ENCODE measurements around the gene LY6G5C. TPM values are rescaled to one million over a fixed set of nuclear protein-coding genes. Genes with fewer than 3 reads are reported as not detected.
"Not testable (repeated sequence)": the region's sequence is repeated elsewhere in the genome, so short reads cannot be mapped to it uniquely, and the experiment has no call there.

The LY6G5C gene
- total RNA-seq, 1 donor from 2014 or later, result 2.7 TPM

DNA sequence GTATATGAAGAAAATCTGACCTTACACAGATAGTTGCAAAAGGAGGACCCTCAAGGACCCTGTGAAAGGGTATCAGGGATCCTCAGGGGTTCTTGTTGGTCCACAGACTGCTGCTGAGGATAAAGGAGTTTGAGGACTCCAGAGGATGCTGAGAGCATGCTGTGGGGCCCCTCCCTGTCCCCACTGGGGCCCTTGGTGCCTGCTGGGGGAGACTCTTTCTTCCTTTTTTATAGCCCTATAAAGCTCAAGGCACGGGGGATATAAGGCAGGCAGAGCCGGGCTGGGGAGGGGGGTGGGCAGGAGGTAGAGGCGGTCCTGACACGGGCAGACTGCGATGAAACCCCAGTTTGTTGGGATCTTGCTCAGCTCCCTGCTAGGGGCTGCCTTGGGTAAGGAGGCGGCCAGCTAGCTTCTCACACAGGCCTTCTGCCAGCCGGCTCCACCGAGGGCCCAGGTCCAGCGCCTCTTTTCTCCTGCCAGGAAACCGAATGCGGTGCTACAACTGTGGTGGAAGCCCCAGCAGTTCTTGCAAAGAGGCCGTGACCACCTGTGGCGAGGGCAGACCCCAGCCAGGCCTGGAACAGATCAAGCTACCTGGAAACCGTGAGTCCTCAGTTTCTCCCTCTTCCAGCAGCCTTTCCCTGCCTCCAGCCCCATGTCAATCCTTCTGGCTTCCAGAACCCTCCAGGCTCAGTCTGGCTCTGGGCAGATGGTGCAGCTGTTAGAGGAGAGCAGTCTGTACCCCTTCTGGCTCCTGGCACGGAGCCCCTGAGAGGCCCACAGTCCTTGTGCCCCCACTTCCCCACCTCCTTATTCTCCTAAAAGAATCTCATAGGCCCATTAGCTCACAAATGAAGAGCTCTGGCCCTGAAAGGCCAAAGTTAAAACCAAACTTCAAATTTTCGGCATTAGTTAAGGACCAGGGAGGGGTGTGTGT is 34.4 kb upstream of the LY6G5C start, which contains the start of gene LY6G6D:
Gene LY6G6D, plus strand, starts transcription at position 327 of the 937 bp plus-strand sequence. Its CDS starts 8 bp downstream, at position 335.
- no peak for DNase-seq (ENCODE audit: low read depth)

DNA sequence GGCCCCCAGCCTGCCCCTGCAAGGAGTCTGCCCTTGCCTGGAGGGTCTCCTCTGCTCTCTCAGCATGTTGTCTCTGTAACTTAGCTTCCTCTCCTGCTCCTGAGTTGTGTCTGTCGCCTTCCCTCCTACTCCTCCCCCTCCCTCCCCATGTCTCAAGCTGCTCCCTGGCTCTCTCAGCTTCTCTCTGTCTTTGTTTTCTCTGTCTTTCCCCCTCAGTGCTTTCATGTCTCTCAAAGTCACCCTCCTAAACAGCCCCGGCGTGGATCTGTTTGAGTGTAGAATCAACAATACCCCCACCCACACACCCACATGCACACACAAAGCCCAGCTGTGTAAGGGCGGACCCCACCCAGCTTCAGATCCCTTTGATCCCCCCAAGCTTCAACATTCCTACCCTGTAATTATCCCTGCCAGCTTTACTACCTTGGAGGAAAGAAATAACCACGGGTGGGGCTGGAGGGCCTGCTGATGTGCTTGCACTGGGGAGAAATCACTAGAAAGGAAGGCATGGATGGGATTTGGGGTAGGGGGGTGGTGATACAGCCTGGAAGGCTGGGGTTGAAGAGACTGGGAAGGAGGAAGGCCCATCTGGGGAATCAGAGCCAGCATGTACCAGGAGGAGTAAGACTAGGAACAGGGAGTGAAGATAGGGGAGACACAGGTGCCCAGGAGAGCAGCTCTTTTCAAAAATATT is 33.3 kb upstream of the LY6G5C start:
- no peak for DNase-seq (ENCODE audit: low read depth)

DNA sequence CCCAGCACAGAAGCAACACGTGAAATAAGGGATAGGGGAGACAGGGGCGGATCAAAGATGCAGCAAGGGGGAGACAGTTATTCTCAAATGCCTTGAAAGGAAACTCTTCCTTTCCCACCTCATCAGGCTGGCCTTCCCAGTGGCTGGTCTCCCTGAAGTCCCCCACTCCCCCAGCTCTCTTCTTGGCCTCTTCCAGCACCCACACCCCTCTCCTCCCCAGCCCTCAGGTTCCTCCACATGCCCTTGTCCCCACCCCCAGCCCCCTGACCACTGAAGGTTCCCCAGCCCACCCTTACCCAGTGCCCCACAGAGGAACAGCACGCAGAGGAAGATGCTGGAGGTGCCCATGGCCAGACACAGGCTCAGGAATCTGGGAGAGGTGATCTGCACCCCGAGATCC is 32.6 kb upstream of the LY6G5C start:
- DNase-seq (ENCODE audit: low read depth), result no peak

DNA sequence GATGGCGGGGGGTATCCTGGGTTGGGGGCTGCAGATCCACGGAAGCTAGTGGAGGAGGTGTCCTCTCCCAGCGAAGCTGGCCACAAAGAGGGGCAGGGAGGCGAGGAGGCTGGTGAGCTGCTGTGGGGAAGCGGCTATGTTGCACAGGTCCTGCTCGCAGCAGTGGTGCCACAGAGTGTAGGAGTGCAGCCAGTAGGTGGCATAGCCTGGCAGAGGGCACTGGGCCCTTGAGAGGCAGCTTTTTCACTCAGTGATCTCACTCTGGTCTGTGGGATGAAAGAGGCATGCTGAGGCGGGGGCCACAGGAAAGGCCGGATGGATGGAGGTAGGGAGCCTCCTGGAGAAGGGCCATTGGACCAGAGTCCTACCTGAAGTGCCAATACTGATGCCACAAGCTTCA is 31.4 kb upstream of the LY6G5C start:
- DNase-seq (ENCODE audit: low read depth), result peak; percentile 8

DNA sequence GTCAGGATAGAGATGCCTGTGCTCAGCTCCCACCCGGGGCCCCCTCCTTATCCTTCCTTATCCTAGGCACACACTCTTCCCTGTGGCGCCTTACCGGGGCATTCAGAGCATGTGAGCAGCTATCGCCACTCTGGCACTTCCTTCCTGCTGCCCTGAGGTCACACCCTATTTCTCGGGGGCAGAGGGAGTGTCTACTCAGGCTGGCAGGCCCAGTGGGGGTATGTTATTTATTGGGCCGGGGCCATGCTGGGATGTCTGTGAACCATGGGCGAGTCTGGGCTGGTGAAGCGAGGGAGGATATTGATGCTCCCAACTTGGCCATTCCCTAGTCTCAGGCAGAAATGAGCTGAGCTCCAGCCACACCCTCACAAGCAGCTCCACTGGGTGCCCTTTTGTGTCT is 30.4 kb upstream of the LY6G5C start:
- DNase-seq (ENCODE audit: low read depth), result no peak

DNA sequence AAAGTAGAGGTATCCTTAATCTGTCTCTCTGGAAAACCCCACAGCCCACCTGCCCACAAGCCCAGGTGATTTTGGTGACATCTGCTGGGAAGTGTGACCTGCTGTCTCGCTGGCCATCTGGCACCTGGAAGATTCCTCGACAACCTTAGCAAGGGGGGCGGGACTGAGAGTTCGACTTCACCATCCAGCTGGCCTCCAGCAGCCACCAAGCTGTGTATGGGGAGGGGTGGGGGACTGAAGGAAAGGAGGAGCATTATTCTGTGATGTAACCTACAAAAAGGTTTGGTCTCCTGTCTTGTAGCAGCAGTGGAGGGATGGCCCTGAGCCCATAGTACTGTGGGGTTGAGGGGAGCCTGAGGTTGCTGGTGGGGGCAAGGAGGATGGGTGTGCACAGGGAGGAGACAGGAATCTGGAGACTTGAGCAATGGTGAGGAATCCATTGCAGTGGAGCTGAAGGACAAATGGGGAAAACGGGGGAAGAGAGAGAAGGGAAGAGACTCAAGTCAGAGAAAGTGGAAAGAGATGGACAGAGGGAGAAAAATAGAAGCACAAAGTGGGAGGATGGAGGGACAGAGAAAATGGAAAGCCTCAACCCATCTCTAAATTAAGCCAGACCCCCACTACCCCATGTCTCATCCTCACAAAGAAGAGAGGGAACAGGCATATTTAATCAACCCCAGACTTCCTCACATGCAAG is 29.8 kb upstream of the LY6G5C start:
- no peak for DNase-seq (ENCODE audit: low read depth)

DNA sequence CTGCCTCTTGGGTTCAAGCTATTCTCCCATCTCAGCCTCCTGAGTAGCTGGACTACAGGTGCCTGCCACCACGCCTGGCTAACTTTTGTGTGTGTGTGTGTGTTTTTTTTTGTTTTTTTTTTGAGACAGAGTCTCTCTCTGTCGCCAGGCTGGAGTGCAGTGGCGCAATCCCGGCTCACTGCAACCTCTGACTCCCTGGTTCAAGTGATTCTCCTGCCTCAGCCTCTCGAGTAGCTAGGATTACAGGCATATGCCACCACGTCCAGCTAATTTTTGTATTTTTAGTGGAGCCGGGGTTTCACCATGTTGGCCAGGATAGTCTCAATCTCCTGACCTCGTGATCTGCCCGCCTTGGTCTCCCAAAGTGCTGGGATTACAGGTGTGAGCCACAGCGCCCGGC is 28.3 kb upstream of the LY6G5C start:
- DNase-seq (ENCODE audit: low read depth), result not testable (repeated sequence)

DNA sequence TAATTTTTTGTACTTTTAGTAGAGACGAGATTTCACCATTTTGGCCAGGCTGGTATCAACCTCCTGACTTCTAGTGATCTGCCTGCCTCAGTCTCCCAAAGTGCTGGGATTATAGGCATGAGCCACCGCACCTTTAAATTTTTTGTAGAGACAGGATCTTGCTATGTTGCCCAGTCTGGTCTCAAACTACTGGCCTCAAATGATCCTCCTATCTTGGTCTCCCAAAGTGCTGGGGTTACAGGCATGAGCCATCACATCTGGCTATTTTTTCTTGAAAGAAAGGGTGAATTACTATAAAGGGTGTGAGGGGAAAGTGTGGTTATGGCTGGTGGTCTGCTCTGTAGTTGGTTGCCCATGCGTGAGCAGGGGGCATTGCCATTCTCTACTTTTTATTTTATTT is 27.4 kb upstream of the LY6G5C start:
- no peak for DNase-seq (ENCODE audit: low read depth)

DNA sequence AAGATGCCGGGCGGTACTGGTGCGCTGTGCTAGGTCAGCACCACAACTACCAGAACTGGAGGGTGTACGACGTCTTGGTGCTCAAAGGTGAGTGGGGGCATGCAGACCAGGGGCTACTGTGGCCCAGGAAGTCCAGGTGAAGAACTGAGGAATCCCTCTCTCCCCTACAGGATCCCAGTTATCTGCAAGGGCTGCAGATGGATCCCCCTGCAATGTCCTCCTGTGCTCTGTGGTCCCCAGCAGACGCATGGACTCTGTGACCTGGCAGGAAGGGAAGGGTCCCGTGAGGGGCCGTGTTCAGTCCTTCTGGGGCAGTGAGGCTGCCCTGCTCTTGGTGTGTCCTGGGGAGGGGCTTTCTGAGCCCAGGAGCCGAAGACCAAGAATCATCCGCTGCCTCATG is 26.8 kb upstream of the LY6G5C start:
- no peak for DNase-seq (ENCODE audit: low read depth)

DNA sequence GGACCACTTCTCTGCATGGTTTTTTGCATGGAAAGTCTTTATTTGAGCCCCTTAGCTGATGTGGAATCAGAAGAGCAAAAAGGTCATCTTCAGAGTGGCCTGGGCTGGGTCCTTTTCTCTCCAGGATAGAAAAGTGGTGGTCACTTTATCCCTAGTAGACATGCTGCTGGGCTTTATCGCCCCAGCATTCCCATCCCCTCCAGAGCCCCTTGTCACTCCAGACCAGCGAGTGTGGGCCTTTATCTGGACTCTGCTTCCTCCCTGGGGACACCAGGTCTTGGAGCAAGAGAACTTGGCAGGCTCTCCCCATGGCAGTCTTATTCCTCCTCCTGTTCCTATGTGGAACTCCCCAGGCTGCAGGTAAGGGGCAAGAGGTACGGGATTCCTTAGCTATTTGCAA is 25.7 kb upstream of the LY6G5C start, which contains the start of gene LY6G6F:
Gene LY6G6F, plus strand, starts transcription at position 268 of the 400 bp plus-strand sequence. Its CDS starts 41 bp downstream, at position 309.
- DNase-seq (ENCODE audit: low read depth), result no peak

DNA sequence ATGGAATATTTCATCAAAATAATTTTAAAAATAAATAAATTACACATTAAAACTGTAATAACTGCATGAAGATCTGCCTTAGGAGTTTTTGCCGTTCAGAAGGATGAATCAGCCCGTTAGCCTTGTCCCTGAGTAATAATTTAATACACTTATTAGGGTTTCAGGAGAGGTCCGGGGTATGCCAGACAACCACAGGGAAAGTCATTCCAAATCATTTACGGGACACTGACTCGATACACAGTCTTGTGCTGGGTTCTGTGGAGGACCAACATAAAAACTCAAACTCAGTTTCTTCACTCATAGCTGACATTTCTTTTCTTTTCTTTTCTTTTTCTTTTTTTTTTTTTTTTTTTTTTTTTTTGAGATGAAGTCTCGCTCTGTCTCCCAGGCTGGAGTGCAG is 25.1 kb upstream of the LY6G5C start:
- no peak for DNase-seq (ENCODE audit: low read depth)

DNA sequence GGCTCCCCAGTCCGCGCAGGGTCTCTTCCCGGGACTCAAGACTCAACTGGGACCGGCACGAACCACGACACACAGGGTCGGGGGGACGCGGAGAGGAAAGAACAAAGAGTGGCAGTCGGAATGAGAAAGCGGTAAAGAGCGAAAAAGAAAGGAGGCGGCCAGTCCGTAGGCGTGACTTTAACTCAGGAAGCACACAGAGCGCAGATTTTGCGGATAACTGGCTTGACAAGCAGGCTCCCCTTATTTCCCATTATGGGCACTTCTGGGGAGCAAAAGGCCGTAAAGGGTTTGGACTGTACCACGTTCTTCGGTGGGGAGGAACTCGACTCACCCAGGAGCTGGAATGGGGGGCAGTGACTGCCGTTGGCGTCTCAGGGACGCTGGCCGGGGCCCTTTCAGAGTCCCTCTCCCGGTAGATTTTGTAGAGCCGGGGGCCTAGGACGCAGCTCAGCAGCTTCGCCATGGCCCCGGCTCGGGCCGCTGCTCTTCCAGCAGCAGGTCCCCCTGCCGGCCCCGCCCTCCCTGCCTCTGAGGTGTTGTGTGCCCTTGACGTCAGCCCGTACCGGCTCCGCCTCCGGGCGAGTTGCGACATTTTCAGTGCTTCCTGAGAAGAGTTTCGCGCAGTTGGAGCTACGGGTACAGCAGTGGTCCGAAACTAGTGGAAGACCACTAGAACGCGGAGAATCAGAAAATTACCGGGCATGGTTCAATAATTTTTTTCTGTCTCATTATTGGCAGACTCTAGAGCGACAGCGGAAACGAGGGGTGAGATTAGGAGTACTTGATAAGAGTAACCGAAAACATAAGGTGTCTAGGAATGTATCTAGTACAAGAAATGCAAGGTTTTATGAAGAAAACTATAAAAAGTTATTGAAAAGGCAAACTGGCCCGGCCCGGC is 22.2 kb upstream of the LY6G5C start, which contains the start of gene ABHD16A:
Gene ABHD16A, minus strand, starts transcription at position 506 of the 898 bp plus-strand sequence. Its CDS starts 43 bp downstream, at position 463.
- peak; percentile 98 for DNase-seq (ENCODE audit: low read depth)

DNA sequence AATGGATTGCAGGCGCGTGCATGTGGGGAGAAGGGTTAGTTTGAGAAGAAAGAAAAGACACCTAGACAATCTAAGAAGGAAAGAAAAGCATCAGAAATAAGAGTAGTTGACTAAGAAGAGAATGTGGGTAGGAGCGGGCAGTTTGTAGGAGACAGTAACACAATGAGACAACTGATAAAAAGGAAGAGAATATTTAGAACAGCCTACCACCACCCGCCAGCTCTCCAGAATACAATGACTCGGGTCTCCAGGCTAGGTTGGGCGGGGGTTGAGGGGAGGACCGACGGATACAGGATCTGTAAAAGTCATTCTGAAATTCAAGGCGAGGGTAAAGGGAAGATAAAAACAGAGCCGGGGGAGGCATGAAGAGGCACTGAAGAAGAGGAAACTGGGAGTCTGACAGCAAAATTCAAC is 21.5 kb upstream of the LY6G5C start:
- DNase-seq (ENCODE audit: low read depth), result no peak

DNA sequence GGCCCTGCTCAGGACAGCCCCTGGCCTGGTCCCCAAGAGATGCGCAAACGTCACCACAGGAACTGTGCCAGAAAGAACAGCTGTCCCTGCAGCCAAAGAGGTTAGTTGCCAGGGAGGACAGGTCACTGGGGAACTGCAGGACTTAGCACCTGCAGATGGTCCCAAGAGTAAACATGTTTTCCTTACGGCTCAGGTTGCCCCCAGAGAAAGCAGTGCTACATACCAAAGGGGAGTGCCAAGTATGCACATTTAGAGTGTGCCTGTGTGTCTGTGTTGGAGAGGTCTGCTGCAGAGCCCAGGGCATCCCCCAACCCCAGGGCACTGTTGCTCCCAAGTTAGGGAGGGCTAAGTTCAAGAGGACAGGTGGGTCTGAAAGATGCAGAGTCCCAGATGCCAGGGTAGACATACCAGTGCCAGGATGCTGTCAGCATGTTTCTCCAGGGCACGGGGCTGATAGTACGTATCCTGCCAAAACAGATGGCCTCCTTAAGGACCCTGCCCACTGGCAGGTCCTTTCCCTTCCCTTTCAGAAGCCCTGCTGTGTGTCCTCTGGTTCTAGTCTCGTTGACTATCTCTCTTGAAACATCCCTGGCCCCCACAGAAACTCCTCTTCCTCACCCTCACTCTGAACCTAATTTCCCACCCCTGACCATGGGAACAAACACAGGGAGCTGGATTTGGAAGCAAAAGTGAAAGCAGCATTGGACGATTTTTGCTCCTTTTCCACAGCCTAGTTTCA is 21.0 kb upstream of the LY6G5C start:
- DNase-seq (ENCODE audit: low read depth), result peak; percentile 83

DNA sequence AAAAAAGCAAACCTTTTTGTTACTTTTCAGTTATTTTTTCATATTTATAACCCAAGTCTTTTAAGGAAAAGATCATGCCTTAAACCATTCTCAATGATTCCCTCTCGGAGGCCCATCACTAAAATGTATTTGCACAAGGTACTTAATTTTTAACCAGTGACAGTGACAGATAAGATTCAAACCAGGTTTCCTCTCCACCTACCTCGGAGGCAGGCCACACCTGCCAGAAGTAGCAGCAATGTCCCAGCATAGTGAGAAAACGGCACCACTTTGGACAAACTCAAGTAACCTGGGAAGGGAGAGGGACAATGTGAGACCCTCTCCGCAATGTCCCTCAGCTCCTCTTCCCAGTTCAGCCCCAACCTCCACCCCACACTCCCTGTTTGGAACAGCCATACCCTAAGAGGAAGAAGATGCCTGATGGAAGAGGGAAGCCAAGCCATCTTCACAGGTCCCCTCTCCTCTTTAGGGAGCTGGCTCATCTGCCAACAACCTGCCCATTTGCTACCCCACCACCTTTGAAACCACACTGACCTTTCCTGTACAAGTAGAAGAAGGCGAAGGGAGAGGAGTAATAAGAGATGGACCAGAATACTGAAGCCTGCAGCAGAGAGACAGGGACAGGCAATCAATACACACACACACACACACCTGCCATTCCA is 20.0 kb upstream of the LY6G5C start:
- DNase-seq (ENCODE audit: low read depth), result no peak

DNA sequence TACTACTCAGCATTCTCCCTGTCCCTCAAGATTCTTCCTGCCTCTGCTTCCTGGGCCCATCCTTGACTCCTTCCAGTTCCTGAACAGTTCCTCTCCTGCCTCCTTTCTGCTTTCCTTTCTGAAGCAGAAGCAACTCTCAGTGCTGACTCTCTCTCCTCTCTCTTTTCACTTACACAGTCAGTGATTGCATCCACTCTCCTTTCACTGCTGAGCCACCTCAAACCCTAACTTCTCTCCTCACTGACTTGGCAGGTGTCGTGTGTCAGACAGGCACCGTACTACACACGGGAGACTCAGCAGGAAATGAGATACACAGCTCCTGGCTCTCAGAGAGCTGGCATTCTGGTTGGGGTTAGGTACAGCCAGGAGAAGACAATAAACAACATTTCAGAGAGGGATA is 16.7 kb upstream of the LY6G5C start:
- DNase-seq (ENCODE audit: low read depth), result no peak

DNA sequence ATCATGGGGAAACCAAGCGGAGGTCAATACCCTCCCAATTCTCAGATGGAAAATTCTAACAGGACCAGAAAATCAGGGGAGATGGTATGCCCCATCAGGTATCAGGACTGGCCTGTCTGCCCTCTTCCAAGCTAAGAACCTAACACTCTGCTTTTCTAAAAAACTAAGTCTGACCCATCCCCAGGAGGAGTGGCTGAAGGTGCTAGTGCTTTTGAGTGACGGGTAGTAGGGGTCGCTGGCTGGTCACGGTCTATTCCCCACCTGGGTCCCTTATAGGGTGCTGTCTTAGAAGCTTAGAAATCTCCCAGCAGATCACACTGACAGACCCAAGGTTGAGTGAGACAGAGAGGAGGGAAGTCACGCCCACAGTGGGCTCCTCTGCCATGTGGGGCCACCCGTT is 12.7 kb upstream of the LY6G5C start:
- no peak for DNase-seq (ENCODE audit: low read depth)

DNA sequence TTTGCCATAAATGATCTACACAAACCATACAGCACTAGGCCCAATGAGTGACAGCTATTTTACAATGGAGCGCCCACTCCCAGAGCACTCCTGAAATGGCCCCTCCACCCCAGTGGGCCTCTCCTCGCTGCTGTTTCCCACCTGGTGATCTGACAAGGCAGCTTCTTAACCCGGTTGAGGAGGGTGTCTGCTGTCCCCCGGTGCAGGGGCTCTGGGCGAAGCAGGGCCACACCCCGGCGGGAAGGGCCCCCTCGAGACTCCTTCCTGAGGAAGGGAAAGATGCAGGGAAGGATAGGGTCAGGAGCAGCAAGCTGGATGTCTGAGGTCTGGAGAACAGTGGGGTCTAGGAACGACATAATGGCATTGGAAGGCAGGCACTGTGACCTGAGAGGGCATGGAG is 12.0 kb upstream of the LY6G5C start:
- no peak for DNase-seq (ENCODE audit: low read depth)

DNA sequence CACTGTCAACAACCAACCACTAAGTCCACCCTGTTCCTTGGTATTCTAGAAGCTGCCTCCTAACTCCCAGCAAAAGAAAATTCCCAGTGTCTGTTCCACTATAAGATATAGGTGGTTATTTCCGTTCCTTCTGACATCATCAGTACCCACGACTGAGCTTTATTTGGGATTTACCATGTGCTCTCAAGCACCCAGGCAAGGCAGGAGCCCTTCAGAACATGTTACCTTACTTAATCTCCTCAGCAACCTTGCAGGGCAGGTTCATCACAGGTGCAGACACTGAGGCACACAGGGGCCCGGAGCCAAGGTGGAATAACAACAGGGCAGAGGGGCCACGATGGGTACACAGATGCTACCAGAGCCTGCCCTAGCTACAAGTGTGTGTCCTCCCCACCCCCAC is 11.5 kb upstream of the LY6G5C start:
- DNase-seq (ENCODE audit: low read depth), result no peak

Data from myocyte (in vitro differentiated cells).